NCI-H146 (cell line): ENCODE measurements around the gene CFAP300.

Experiments used
- DNase-seq: peaks from one replicate; lab custom pipeline; 2025; lab: John Stamatoyannopoulos, UW

Gene CFAP300

GRCh38 chr11:102073253-102073652 is 26.0 kb downstream of the CFAP300 start:
- DNase-seq, result no peak

GRCh38 chr11:102079625-102080024 is 32.4 kb downstream of the CFAP300 start:
- no peak for DNase-seq

- DNase-seq, result no peak
Observed at GRCh38 chr11:102081313-102081712, 34.1 kb downstream of the CFAP300 start.

GRCh38 chr11:102085864-102086551 is 38.8 kb downstream of the CFAP300 start:
- DNase-seq, result no peak

GRCh38 chr11:102097186-102097585 is 49.9 kb downstream of the CFAP300 start:
- DNase-seq, result no peak

- DNase-seq, result no peak
Observed at GRCh38 chr11:102099755-102100154, 52.5 kb downstream of the CFAP300 start.

- DNase-seq, result no peak
Observed at GRCh38 chr11:102108734-102109440, 61.6 kb downstream of the CFAP300 start.

- no peak for DNase-seq
Observed at GRCh38 chr11:102109896-102110760, 62.9 kb downstream of the CFAP300 start, which contains the start of gene YAP1. Gene YAP1, plus strand, starts transcription at chr11:102110447. Its CDS starts 402 bp downstream, at chr11:102110849.

GRCh38 chr11:102110761-102111010 is 63.4 kb downstream of the CFAP300 start:
- DNase-seq, result no peak

GRCh38 chr11:102111011-102111786 is 64.0 kb downstream of the CFAP300 start:
- no peak for DNase-seq

- DNase-seq, result no peak
Observed at GRCh38 chr11:102111787-102112508, 64.7 kb downstream of the CFAP300 start.

GRCh38 chr11:102112509-102112821 is 65.2 kb downstream of the CFAP300 start:
- DNase-seq, result no peak

- no peak for DNase-seq
Observed at GRCh38 chr11:102114032-102114431, 66.8 kb downstream of the CFAP300 start.

- DNase-seq, result no peak
Observed at GRCh38 chr11:102115557-102115956, 68.3 kb downstream of the CFAP300 start.

GRCh38 chr11:102116453-102117205 is 69.4 kb downstream of the CFAP300 start:
- DNase-seq, result no peak

GRCh38 chr11:102117472-102118113 is 70.4 kb downstream of the CFAP300 start:
- DNase-seq, result no peak

- DNase-seq, result no peak
Observed at GRCh38 chr11:102118937-102119336, 71.7 kb downstream of the CFAP300 start.

GRCh38 chr11:102119997-102120396 is 72.8 kb downstream of the CFAP300 start:
- DNase-seq, result no peak

- DNase-seq, result no peak
Observed at GRCh38 chr11:102120437-102120973, 73.3 kb downstream of the CFAP300 start.

GRCh38 chr11:102121329-102121728 is 74.1 kb downstream of the CFAP300 start:
- no peak for DNase-seq
